ENCODE results near the gene RAB40C.

RAB40C gene

GRCh38 chr16:589658-590187, at the start of gene RAB40C:
Gene RAB40C, plus strand, starts transcription at chr16:590066. Its CDS starts 226 bp downstream, at chr16:590292.
- peak; percentile 97 for DNase-seq (ENCODE audit: low read depth, low spot score)

GRCh38 chr16:540645-541340, 49.1 kb upstream of the RAB40C start:
- DNase-seq (ENCODE audit: low read depth, low spot score), result no peak

- no peak for DNase-seq (ENCODE audit: low read depth, low spot score)
These were observed 46.3 kb upstream of the RAB40C start for GRCh38 chr16:543301-544164.

- no peak for DNase-seq (ENCODE audit: low read depth, low spot score)
These were observed 45.3 kb upstream of the RAB40C start for GRCh38 chr16:544517-544916.

- DNase-seq (ENCODE audit: low read depth, low spot score), result peak; percentile 92
These were observed 42.7 kb upstream of the RAB40C start for GRCh38 chr16:546909-547770.

- no peak for DNase-seq (ENCODE audit: low read depth, low spot score)
These were observed 41.3 kb upstream of the RAB40C start for GRCh38 chr16:548586-548985.

GRCh38 chr16:549544-550263, 40.2 kb upstream of the RAB40C start:
- DNase-seq (ENCODE audit: low read depth, low spot score), result no peak

GRCh38 chr16:551210-551609, 38.7 kb upstream of the RAB40C start:
- no peak for DNase-seq (ENCODE audit: low read depth, low spot score)

- DNase-seq (ENCODE audit: low read depth, low spot score), result no peak
These were observed 37.7 kb upstream of the RAB40C start for GRCh38 chr16:552171-552570.

- no peak for DNase-seq (ENCODE audit: low read depth, low spot score)
These were observed 36.1 kb upstream of the RAB40C start for GRCh38 chr16:553601-554296.

- DNase-seq (ENCODE audit: low read depth, low spot score), result no peak
These were observed 35.6 kb upstream of the RAB40C start for GRCh38 chr16:554297-554621.

- no peak for DNase-seq (ENCODE audit: low read depth, low spot score)
These were observed 35.1 kb upstream of the RAB40C start for GRCh38 chr16:554640-555365.

GRCh38 chr16:555528-556473, 34.1 kb upstream of the RAB40C start:
- no peak for DNase-seq (ENCODE audit: low read depth, low spot score)

- no peak for DNase-seq (ENCODE audit: low read depth, low spot score)
These were observed 33.2 kb upstream of the RAB40C start for GRCh38 chr16:556474-557173.

- no peak for DNase-seq (ENCODE audit: low read depth, low spot score)
These were observed 32.2 kb upstream of the RAB40C start for GRCh38 chr16:557463-558297.

GRCh38 chr16:558298-559020, 31.4 kb upstream of the RAB40C start:
- no peak for DNase-seq (ENCODE audit: low read depth, low spot score)

GRCh38 chr16:559021-559380, 30.9 kb upstream of the RAB40C start:
- no peak for DNase-seq (ENCODE audit: low read depth, low spot score)

Measured in ELF-1 (cell line).